Measurements from ENCODE around the gene CLDN4. TPM values are rescaled to one million over a fixed set of nuclear protein-coding genes. Genes with fewer than 3 reads are reported as not detected.

CLDN4 gene
- total and polyA plus RNA-seq, 9 of the 15 experiments (the other 6 are each of a cell fraction or from before 2014, with no cell fraction given), result 0.05 to 0.60 (median 0.06) TPM; not detected in 3

DNA sequence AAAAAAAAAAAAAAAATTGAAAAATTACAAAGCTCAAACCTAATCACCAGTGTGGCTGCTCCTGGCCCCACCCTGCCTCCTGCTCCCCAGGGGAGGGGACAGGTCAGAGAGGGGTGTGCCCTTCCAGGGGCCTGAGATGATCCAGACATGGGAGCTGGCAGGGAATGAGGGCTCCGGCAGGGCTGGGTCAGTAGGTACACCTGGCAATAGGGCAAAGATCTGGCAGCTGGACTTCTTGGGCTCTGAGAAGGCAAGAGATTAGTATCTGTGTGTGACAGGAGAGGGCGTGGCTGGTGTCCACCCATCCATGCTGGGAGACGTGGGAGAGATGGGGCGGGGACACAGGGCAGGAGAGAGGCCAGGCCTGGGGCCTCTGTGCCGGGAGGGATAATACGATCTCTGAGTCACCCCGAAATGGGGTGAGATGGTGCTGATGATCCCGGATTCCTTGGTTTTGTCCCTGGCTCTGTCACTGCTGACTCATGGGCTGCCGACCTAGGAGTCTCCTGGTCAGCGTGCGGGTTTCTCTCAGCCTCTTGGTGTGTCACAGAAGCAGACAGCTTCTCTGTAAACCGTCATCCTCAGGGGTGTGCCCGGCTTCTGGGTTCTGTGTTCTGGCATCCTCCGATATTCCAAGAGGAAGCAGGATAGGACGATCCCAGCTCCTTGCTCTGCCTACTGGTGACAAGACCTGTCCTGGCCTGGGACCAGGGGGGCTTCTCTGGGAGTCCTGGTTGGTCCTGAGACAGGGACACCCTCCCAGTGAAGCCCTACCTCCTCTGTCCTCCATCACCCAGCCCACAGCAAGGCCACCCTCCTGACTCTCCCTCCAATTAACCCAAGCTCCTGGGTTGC lies 8.2 kb upstream of the CLDN4 start (continued):
- TF ChIP-seq SMARCA4 (IDR thresholded peaks at IDR 0.05) (peak; percentile 92), CBFA2T3 (IDR thresholded peaks at IDR 0.05) (peak; percentile 62), ZNF445 (CRISPR knock-in tag; IDR thresholded peaks at IDR 0.05; ENCODE audit: low read depth) (no peak), ATF7 (IDR thresholded peaks at IDR 0.05) (peak; percentile 82), SMAD2 (IDR thresholded peaks at IDR 0.05; ENCODE audit: low read depth, low read length) (no peak), SIN3B (IDR thresholded peaks at IDR 0.05; ENCODE audit: low read depth) (no peak), ZNF354B (CRISPR knock-in tag; IDR thresholded peaks at IDR 0.05) (no peak), MXI1 (IDR thresholded peaks at IDR 0.05; ENCODE audit: low read depth, low read length) (0 out of 2 replicates have a peak, but pooled peaks have one; percentile 46), CBX5 (IDR thresholded peaks at IDR 0.05; ENCODE audit: borderline replicate concordance, low read depth) (peak; percentile 54; the same call in 1 of the 2 replicates), NONO (IDR thresholded peaks at IDR 0.05; ENCODE audit: low read depth in 2 of 2, low read length in 1 of 2) (no peak), TCF3 (CRISPR knock-in tag; IDR thresholded peaks at IDR 0.05) (peak; percentile 57; the same call in 1 of the 2 replicates)
- TF ChIP-seq, protein P1, sequence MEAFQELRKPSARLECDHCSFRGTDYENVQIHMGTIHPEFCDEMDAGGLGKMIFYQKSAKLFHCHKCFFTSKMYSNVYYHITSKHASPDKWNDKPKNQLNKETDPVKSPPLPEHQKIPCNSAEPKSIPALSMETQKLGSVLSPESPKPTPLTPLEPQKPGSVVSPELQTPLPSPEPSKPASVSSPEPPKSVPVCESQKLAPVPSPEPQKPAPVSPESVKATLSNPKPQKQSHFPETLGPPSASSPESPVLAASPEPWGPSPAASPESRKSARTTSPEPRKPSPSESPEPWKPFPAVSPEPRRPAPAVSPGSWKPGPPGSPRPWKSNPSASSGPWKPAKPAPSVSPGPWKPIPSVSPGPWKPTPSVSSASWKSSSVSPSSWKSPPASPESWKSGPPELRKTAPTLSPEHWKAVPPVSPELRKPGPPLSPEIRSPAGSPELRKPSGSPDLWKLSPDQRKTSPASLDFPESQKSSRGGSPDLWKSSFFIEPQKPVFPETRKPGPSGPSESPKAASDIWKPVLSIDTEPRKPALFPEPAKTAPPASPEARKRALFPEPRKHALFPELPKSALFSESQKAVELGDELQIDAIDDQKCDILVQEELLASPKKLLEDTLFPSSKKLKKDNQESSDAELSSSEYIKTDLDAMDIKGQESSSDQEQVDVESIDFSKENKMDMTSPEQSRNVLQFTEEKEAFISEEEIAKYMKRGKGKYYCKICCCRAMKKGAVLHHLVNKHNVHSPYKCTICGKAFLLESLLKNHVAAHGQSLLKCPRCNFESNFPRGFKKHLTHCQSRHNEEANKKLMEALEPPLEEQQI (IDR thresholded peaks at IDR 0.05), result no peak
- TF ChIP-seq, protein P2, sequence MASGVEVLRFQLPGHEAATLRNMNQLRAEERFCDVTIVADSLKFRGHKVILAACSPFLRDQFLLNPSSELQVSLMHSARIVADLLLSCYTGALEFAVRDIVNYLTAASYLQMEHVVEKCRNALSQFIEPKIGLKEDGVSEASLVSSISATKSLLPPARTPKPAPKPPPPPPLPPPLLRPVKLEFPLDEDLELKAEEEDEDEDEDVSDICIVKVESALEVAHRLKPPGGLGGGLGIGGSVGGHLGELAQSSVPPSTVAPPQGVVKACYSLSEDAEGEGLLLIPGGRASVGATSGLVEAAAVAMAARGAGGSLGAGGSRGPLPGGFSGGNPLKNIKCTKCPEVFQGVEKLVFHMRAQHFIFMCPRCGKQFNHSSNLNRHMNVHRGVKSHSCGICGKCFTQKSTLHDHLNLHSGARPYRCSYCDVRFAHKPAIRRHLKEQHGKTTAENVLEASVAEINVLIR (CRISPR knock-in tag; IDR thresholded peaks at IDR 0.05), result no peak
- TF ChIP-seq, protein P3, sequence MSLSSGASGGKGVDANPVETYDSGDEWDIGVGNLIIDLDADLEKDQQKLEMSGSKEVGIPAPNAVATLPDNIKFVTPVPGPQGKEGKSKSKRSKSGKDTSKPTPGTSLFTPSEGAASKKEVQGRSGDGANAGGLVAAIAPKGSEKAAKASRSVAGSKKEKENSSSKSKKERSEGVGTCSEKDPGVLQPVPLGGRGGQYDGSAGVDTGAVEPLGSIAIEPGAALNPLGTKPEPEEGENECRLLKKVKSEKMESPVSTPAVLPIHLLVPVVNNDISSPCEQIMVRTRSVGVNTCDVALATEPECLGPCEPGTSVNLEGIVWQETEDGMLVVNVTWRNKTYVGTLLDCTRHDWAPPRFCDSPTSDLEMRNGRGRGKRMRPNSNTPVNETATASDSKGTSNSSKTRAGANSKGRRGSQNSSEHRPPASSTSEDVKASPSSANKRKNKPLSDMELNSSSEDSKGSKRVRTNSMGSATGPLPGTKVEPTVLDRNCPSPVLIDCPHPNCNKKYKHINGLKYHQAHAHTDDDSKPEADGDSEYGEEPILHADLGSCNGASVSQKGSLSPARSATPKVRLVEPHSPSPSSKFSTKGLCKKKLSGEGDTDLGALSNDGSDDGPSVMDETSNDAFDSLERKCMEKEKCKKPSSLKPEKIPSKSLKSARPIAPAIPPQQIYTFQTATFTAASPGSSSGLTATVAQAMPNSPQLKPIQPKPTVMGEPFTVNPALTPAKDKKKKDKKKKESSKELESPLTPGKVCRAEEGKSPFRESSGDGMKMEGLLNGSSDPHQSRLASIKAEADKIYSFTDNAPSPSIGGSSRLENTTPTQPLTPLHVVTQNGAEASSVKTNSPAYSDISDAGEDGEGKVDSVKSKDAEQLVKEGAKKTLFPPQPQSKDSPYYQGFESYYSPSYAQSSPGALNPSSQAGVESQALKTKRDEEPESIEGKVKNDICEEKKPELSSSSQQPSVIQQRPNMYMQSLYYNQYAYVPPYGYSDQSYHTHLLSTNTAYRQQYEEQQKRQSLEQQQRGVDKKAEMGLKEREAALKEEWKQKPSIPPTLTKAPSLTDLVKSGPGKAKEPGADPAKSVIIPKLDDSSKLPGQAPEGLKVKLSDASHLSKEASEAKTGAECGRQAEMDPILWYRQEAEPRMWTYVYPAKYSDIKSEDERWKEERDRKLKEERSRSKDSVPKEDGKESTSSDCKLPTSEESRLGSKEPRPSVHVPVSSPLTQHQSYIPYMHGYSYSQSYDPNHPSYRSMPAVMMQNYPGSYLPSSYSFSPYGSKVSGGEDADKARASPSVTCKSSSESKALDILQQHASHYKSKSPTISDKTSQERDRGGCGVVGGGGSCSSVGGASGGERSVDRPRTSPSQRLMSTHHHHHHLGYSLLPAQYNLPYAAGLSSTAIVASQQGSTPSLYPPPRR (CRISPR knock-in tag; IDR thresholded peaks at IDR 0.05; ENCODE audit: borderline replicate concordance), result no peak
- TF ChIP-seq, protein P4, sequence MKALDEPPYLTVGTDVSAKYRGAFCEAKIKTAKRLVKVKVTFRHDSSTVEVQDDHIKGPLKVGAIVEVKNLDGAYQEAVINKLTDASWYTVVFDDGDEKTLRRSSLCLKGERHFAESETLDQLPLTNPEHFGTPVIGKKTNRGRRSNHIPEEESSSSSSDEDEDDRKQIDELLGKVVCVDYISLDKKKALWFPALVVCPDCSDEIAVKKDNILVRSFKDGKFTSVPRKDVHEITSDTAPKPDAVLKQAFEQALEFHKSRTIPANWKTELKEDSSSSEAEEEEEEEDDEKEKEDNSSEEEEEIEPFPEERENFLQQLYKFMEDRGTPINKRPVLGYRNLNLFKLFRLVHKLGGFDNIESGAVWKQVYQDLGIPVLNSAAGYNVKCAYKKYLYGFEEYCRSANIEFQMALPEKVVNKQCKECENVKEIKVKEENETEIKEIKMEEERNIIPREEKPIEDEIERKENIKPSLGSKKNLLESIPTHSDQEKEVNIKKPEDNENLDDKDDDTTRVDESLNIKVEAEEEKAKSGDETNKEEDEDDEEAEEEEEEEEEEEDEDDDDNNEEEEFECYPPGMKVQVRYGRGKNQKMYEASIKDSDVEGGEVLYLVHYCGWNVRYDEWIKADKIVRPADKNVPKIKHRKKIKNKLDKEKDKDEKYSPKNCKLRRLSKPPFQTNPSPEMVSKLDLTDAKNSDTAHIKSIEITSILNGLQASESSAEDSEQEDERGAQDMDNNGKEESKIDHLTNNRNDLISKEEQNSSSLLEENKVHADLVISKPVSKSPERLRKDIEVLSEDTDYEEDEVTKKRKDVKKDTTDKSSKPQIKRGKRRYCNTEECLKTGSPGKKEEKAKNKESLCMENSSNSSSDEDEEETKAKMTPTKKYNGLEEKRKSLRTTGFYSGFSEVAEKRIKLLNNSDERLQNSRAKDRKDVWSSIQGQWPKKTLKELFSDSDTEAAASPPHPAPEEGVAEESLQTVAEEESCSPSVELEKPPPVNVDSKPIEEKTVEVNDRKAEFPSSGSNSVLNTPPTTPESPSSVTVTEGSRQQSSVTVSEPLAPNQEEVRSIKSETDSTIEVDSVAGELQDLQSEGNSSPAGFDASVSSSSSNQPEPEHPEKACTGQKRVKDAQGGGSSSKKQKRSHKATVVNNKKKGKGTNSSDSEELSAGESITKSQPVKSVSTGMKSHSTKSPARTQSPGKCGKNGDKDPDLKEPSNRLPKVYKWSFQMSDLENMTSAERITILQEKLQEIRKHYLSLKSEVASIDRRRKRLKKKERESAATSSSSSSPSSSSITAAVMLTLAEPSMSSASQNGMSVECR (CRISPR knock-in tag; IDR thresholded peaks at IDR 0.05), result peak; percentile 62; the same call in 1 of the 2 replicates

All from K562 (cell line).